ENCODE data around the gene CFAP251.

- TF ChIP-seq CTCF (IDR thresholded peaks at IDR 0.05) (no peak), POLR2A (IDR thresholded peaks at IDR 0.05) (no peak)
These were observed 133.0 kb downstream of the CFAP251 start for GRCh38 chr12:122051231-122051876.

Measured in esophagus squamous epithelium (tissue), 4 donors.